Activated T-helper 1 cell treated with anti-CD3 and anti-CD28 coated beads, Interleukin-12 subunit alpha, Interleukin-12 subunit beta, Interleukin-2, Interleukin-4 antibody, amounts not matched to agents 30 ng/mL and 10 ng/mL and 1 ng/mL, durations not matched to agents 14 hours and 24 hours and 36 hours (primary cell): Measurements from ENCODE around the gene AGFG2. TPM values are rescaled to one million over a fixed set of nuclear protein-coding genes. Genes with fewer than 3 reads are reported as not detected.

Experiments
- DNase-seq: peaks from one replicate; pipeline ENCODE4 v3.0.0; 2021; ENCODE audit warnings: low spot score
- H3K27ac Mint-ChIP-seq: one replicate; pipeline ENCODE4 v1.8.0; 2021; ENCODE audit warnings: mild to moderate bottlenecking, mixed read lengths
- H3K27me3 Mint-ChIP-seq: one replicate; pipeline ENCODE4 v1.8.0; 2022; ENCODE audit warnings: mild to moderate bottlenecking, moderate library complexity, mixed read lengths; ENCODE audit not compliant: insufficient read depth
- H3K36me3 Mint-ChIP-seq: one replicate; pipeline ENCODE4 v1.8.0; 2021; ENCODE audit warnings: low read depth, mixed read lengths
- H3K4me1 Mint-ChIP-seq: one replicate; pipeline ENCODE4 v1.8.0; 2021; ENCODE audit warnings: low read depth, mixed read lengths
- H3K4me3 Mint-ChIP-seq: one replicate; pipeline ENCODE4 v1.8.0; 2021; ENCODE audit warnings: mild to moderate bottlenecking, moderate library complexity, mixed read lengths
- H3K9me3 Mint-ChIP-seq: one replicate; pipeline ENCODE4 v1.8.0; 2021; ENCODE audit warnings: mixed read lengths
- intact Hi-C: fragments of 100-400 bp; cut with micrococcal nuclease; formaldehyde crosslinking; loops from one replicate; pipeline ENCODE4 v1.15.1; 2024
- total RNA-seq: library from RNA; stranded (reverse); gene quantifications from 2 replicates; pipeline ENCODE4 v1.2.3, GENCODE V29; 2022

The AGFG2 gene
- total RNA-seq, 1 donor from 2014 or later = 124 TPM

GRCh38 chr7:100611983-100612729 is 73.2 kb downstream of the AGFG2 start, which contains the start of gene MOSPD3:
MOSPD3 (plus strand) TSS chr7:100612540; CDS start chr7:100612792, 252 bp downstream.
- Mint-ChIP-seq H3K27ac (peak within 1 kb of the TSS; percentile 100), H3K27me3 (peaks cover 8% of the 10 kb centered on the region), H3K4me3 (peak within 1 kb of the TSS; percentile 98), H3K9me3 (no peaks in the 10 kb centered on the region), H3K36me3 (peaks cover 9% of the 10 kb centered on the region), H3K4me1 (peaks cover 22% of the 10 kb centered on the region)
- intact Hi-C loops = loop anchor here (1.0 to 2.0 kb wide), 11 partner anchors 8 to 240 kb away; partner anchors contain the start of genes FBXO24, GNB2, LRCH4 and MEPCE
- peak; percentile 97 for DNase-seq

GRCh38 chr7:100612730-100613390 is 73.9 kb downstream of the AGFG2 start:
- intact Hi-C loops = loop anchor here (1.0 to 2.0 kb wide), 11 partner anchors 9 to 239 kb away; partner anchors contain the start of genes FBXO24, GNB2, LRCH4 and MEPCE
- H3K27ac Mint-ChIP-seq = no peak overlapping the region

GRCh38 chr7:100613412-100614175 is 74.6 kb downstream of the AGFG2 start:
- Mint-ChIP-seq H3K27ac (no peak overlapping the region), H3K36me3 (peaks cover 9% of the 10 kb centered on the region), H3K9me3 (no peaks in the 10 kb centered on the region), H3K27me3 (peaks cover 7% of the 10 kb centered on the region), H3K4me3 (peak overlapping the region; percentile 85), H3K4me1 (peaks cover 22% of the 10 kb centered on the region)
- intact Hi-C loops = loop anchor here (2.0 kb wide), 2 partner anchors 69 to 185 kb away; partner anchors contain the start of genes MEPCE and ZCWPW1
- DNase-seq = no peak

More at GRCh38 chr7:100612730-100613390, 73.9 kb downstream of the AGFG2 start:
- H3K4me1 Mint-ChIP-seq = peaks cover 22% of the 10 kb centered on the region
- no peak for DNase-seq
- H3K4me3 Mint-ChIP-seq = peak overlapping the region; percentile 85
- H3K9me3 Mint-ChIP-seq = no peaks in the 10 kb centered on the region
- peaks cover 7% of the 10 kb centered on the region for H3K27me3 Mint-ChIP-seq
- H3K36me3 Mint-ChIP-seq = peaks cover 9% of the 10 kb centered on the region

- Mint-ChIP-seq H3K36me3 (peaks cover 9% of the 10 kb centered on the region), H3K9me3 (no peaks in the 10 kb centered on the region), H3K27ac (no peak overlapping the region), H3K4me1 (peaks cover 22% of the 10 kb centered on the region), H3K4me3 (no peak overlapping the region), H3K27me3 (peaks cover 6% of the 10 kb centered on the region)
- no peak for DNase-seq
- intact Hi-C loops = no loop called here
Observed at GRCh38 chr7:100614308-100614861, 75.4 kb downstream of the AGFG2 start.

Other genes with a start within 250 kb of the AGFG2 start
- not detected in 2 replicates for gene SPDYE3, start 231.5 kb upstream of the AGFG2 start, total RNA-seq
- gene PILRB, start 181.1 kb upstream of the AGFG2 start, total RNA-seq = 82.6 and 83.9 TPM in 2 replicates
- gene PILRA, start 165.7 kb upstream of the AGFG2 start, total RNA-seq = 9.6 and 9.9 TPM in 2 replicates
- 2.0 and 2.4 TPM in 2 replicates for gene ZCWPW1, start 110.5 kb upstream of the AGFG2 start, total RNA-seq
- 57.6 and 58.8 TPM in 2 replicates for gene MEPCE, start 109.4 kb upstream of the AGFG2 start, total RNA-seq
- gene PPP1R35, start 102.7 kb upstream of the AGFG2 start, total RNA-seq = 57.6 and 58.6 TPM in 2 replicates
- gene SPACDR, start 74.9 kb upstream of the AGFG2 start, total RNA-seq = 2.8 and 2.9 TPM in 2 replicates
- gene TSC22D4, start 60.0 kb upstream of the AGFG2 start, total RNA-seq = 126 and 134 TPM in 2 replicates
- gene NYAP1, start 55.3 kb upstream of the AGFG2 start, total RNA-seq = 0.23 and 0.37 TPM in 2 replicates
- gene SAP25, start 34.7 kb downstream of the AGFG2 start, total RNA-seq = 9.1 and 11.2 TPM in 2 replicates
- 104 and 107 TPM in 2 replicates for gene LRCH4, start 46.9 kb downstream of the AGFG2 start, total RNA-seq
- gene FBXO24, start 47.1 kb downstream of the AGFG2 start, total RNA-seq = 0.27 and 0.41 TPM in 2 replicates
- 4.3 and 4.7 TPM in 2 replicates for gene PCOLCE, start 63.2 kb downstream of the AGFG2 start, total RNA-seq
- 10.3 and 11.5 TPM in 2 replicates for gene MOSPD3, start 73.3 kb downstream of the AGFG2 start, total RNA-seq
- gene TFR2, start 102.3 kb downstream of the AGFG2 start, total RNA-seq = 13.8 and 15.0 TPM in 2 replicates
- gene ACTL6B, start 117.2 kb downstream of the AGFG2 start, total RNA-seq = not detected in 2 replicates
- gene GNB2, start 134.5 kb downstream of the AGFG2 start, total RNA-seq = 218 and 221 TPM in 2 replicates
- 49.1 and 53.8 TPM in 2 replicates for gene GIGYF1, start 155.0 kb downstream of the AGFG2 start, total RNA-seq
- gene POP7, start 166.9 kb downstream of the AGFG2 start, total RNA-seq = 82.7 and 84.4 TPM in 2 replicates
- not detected in 2 replicates for gene EPO, start 181.3 kb downstream of the AGFG2 start, total RNA-seq
- gene ZAN, start 194.4 kb downstream of the AGFG2 start, total RNA-seq = not detected in 2 replicates